PFSK-1 (cell line): ENCODE measurements around the gene NT5C3A.

Source experiments
- POLR2AphosphoS5 ChIP-seq: IDR thresholded peaks from 2 replicates; pipeline ENCODE4 v1.6.1; 2012; ENCODE audit warnings: low read depth, mild to moderate bottlenecking, control low read depth, low read length, moderate library complexity
- SIN3A ChIP-seq: IDR thresholded peaks from 2 replicates; pipeline ENCODE4 v1.6.1; 2012; ENCODE audit warnings: mild to moderate bottlenecking, low read length, moderate library complexity, borderline replicate concordance; ENCODE audit not compliant: insufficient read depth

DNA sequence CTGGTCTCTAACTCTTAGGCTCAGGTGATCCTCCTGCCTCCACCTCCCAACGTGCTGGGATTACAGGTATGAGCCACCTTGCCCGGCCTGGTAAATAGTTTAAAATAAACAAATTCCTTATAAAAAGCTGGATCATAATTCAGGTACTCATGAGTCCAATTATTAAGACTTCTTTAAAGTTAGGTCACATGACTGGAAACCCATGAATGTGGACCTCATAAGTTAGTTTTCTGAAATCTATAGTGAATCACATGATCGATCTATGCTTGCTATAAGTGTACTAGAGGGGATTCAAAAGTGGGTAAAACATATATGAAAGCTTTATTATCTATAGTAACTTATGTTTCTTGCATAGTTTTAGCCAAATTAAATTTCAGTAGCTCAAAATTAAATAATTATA is 14.3 kb downstream of the NT5C3A start:
- TF ChIP-seq SIN3A = no peak
- no peak for TF ChIP-seq POLR2AphosphoS5
